ENCODE results near the gene FEZF2. TPM values are rescaled to one million over a fixed set of nuclear protein-coding genes. Genes with fewer than 3 reads are reported as not detected.

Gene FEZF2
- total RNA-seq, 2 donors from 2014 or later: not detected

- H3K36me3 ChIP-seq (replicated peaks in 1 of 2; ENCODE audit: insufficient read depth in 1 of 2, low read depth in 2 of 2): no peaks in the 10 kb centered on the region
- no peaks in the 10 kb centered on the region for H3K4me1 ChIP-seq
- no peak overlapping the region for H3K4me3 ChIP-seq
- H3K27ac ChIP-seq: no peak overlapping the region
- no peaks in the 10 kb centered on the region for H3K9me3 ChIP-seq
- 79 to 81% methylated on average over 5 of the region's 5 CpGs for WGBS, 2 donors
- intact Hi-C loops (cut with DNase I): no loop called here
- TF ChIP-seq POLR2A (IDR thresholded peaks at IDR 0.05): no peak
- TF ChIP-seq CTCF (IDR thresholded peaks at IDR 0.05): no peak
- ATAC-seq: no peak
- no peaks in the 10 kb centered on the region for H3K27me3 ChIP-seq
- no peak for DNase-seq
Measured at GRCh38 chr3:62329971-62330370, 43.4 kb downstream of the FEZF2 start.

GRCh38 chr3:62325896-62326295 is 47.5 kb downstream of the FEZF2 start:
- Histone ChIP-seq H3K27me3 (no peaks in the 10 kb centered on the region), H3K36me3 (replicated peaks in 1 of 2; ENCODE audit: insufficient read depth in 1 of 2, low read depth in 2 of 2) (no peaks in the 10 kb centered on the region), H3K27ac (no peak overlapping the region), H3K9me3 (no peaks in the 10 kb centered on the region), H3K4me1 (no peaks in the 10 kb centered on the region), H3K4me3 (no peak overlapping the region)
- TF ChIP-seq CTCF (IDR thresholded peaks at IDR 0.05): no peak
- no peak for TF ChIP-seq POLR2A (IDR thresholded peaks at IDR 0.05)
- intact Hi-C loops (cut with DNase I): no loop called here
- 83 to 84% methylated on average over 8 of the region's 8 CpGs for whole genome bisulfite sequencing, 2 donors
- ATAC-seq (no peak), DNase-seq (no peak)

- ATAC-seq: no peak
- no peak for DNase-seq
- no peaks in the 10 kb centered on the region for H3K27me3 ChIP-seq
- H3K4me3 ChIP-seq: no peak overlapping the region
- no peak overlapping the region for H3K27ac ChIP-seq
- H3K36me3 ChIP-seq (replicated peaks in 1 of 2; ENCODE audit: insufficient read depth in 1 of 2, low read depth in 2 of 2): no peaks in the 10 kb centered on the region
- H3K9me3 ChIP-seq: no peaks in the 10 kb centered on the region
- TF ChIP-seq POLR2A (IDR thresholded peaks at IDR 0.05) (no peak), CTCF (IDR thresholded peaks at IDR 0.05) (no peak)
- intact Hi-C loops (cut with DNase I): no loop called here
- 90 to 100% methylated on average over 1 of the region's 1 CpG for WGBS, 2 donors
- H3K4me1 ChIP-seq: peaks cover 13% of the 10 kb centered on the region
Measured at GRCh38 chr3:62323241-62323640, 50.1 kb downstream of the FEZF2 start.
